T-cell (primary cell): Measurements from ENCODE around the gene GXYLT2. TPM values are rescaled to one million over a fixed set of nuclear protein-coding genes. Genes with fewer than 3 reads are reported as not detected.
"Not testable (repeated sequence)": the region's sequence is repeated elsewhere in the genome, so short reads cannot be mapped to it uniquely, and the experiment has no call there.

Experiments used
- ATAC-seq, 4 experiments: fragments of 200-7000 bp in 3 of 4; fragments of 150-1000 bp in 1 of 4; cut with Tn5 transposase; replicated peaks in 1 of 4; 1 replicate in 3 of 4; 2 replicates in 1 of 4; pipeline ENCODE4 v1.10.0; 2021; ENCODE audit warnings: moderate library complexity in 3 of 4, mild to moderate bottlenecking in 2 of 4, moderate number of reproducible peaks in 1 of 4
- CTCF ChIA-PET, 2 donors: fragments of 300-600 bp; sonication (Branson Sonifier 250); formaldehyde crosslinking; loops; one replicate each; lab custom pipeline; 2022; ENCODE audit warnings: antibody characterized with exemption in 2 of 2; lab: Charles Lee
- POLR2A ChIA-PET, 2 donors: fragments of 300-600 bp; sonication (Branson Sonifier 250); formaldehyde crosslinking; loops; one replicate each; lab custom pipeline; 2022; ENCODE audit warnings: antibody characterized with exemption in 2 of 2; lab: Charles Lee
- DNase-seq, 35 experiments: peaks; one replicate each; pipeline versions ENCODE4 v3.0.0 to v3.0.0-alpha.2; 2013 to 2023
- H3K27ac ChIP-seq: one replicate; pipeline ENCODE4 v1.5.1; 2013; ENCODE audit warnings: low read length
- H3K27me3 ChIP-seq, 2 experiments: replicated peaks in 1 of 2; 1 replicate in 1 of 2; 2 replicates in 1 of 2; pipeline versions ENCODE4 v1.6.1 to v1.7.0; 2013; ENCODE audit warnings: low read length in 1 of 2, mixed read lengths in 1 of 2; ENCODE audit not compliant: control insufficient read depth in 2 of 2, insufficient read depth in 2 of 2; ENCODE audit errors: extremely low read depth in 1 of 2
- H3K36me3 ChIP-seq, 2 donors: 1 replicate in 1 of 2; 2 replicates in 1 of 2; pipeline versions ENCODE4 v1.6.1 to v1.7.0; 2013; ENCODE audit warnings: low read length in 1 of 2; ENCODE audit not compliant: control insufficient read depth in 2 of 2, insufficient read depth in 1 of 2; ENCODE audit errors: extremely low read depth in 1 of 2
- H3K4me1 ChIP-seq, 2 experiments: 1 replicate in 1 of 2; 2 replicates in 1 of 2; pipeline versions ENCODE4 v1.6.1 to v1.7.0; 2013; ENCODE audit warnings: low read length in 2 of 2, mixed read lengths in 1 of 2; ENCODE audit not compliant: insufficient read depth in 2 of 2, control insufficient read depth in 1 of 2; ENCODE audit errors: extremely low read depth in 1 of 2
- H3K4me3 ChIP-seq, 2 donors: 1 replicate in 1 of 2; 2 replicates in 1 of 2; pipeline versions ENCODE4 v1.5.1 to v1.7.0; 2013; ENCODE audit warnings: mild to moderate bottlenecking in 2 of 2, low read length in 1 of 2, moderate library complexity in 1 of 2; ENCODE audit not compliant: control insufficient read depth in 1 of 2; ENCODE audit errors: extremely low read depth in 1 of 2
- H3K9me3 ChIP-seq: 2 replicates; pipeline ENCODE4 v1.7.0; 2013
- H3K27ac Mint-ChIP-seq, 2 donors: one replicate each; pipeline ENCODE4 v1.8.0; 2020 to 2021; ENCODE audit warnings: mild to moderate bottlenecking in 2 of 2, mixed read lengths in 2 of 2
- H3K27me3 Mint-ChIP-seq, 2 donors: one replicate each; pipeline ENCODE4 v1.8.0; 2021 to 2022; ENCODE audit warnings: mixed read lengths in 2 of 2
- H3K36me3 Mint-ChIP-seq: one replicate; pipeline ENCODE4 v1.8.0; 2021; ENCODE audit warnings: mixed read lengths
- H3K4me1 Mint-ChIP-seq, 3 donors: one replicate each; pipeline ENCODE4 v1.8.0; 2020 to 2022; ENCODE audit warnings: mixed read lengths in 3 of 3, mild to moderate bottlenecking in 1 of 3
- H3K4me3 Mint-ChIP-seq, 3 donors: one replicate each; pipeline ENCODE4 v1.8.0; 2020 to 2022; ENCODE audit warnings: mild to moderate bottlenecking in 3 of 3, mixed read lengths in 3 of 3, moderate library complexity in 3 of 3
- H3K9me3 Mint-ChIP-seq, 3 donors: one replicate each; pipeline ENCODE4 v1.8.0; 2020 to 2022; ENCODE audit warnings: mixed read lengths in 3 of 3
- WGBS: methylation state at CpG from one replicate; pipeline ENCODE4 v1.1.5; 2013; ENCODE audit warnings: missing lambda C conversion rate; ENCODE audit not compliant: insufficient coverage; 5-methylcytosine and 5-hydroxymethylcytosine counted together
- total RNA-seq, 35 experiments: library from RNA in 6 of 35; stranded (reverse) in 6 of 35; fragments of 120-200 nt in 1 of 35; gene quantifications; one replicate each; pipeline versions ENCODE4 v1.2.1 to v1.2.4 and lab custom pipeline; 2013 to 2026

GXYLT2 gene
- total RNA-seq, 5 donors from 2014 or later (not counting 1 experiment from before 2014, with no cell fraction given), result 0.09 to 0.19 TPM; not detected in 3

DNA sequence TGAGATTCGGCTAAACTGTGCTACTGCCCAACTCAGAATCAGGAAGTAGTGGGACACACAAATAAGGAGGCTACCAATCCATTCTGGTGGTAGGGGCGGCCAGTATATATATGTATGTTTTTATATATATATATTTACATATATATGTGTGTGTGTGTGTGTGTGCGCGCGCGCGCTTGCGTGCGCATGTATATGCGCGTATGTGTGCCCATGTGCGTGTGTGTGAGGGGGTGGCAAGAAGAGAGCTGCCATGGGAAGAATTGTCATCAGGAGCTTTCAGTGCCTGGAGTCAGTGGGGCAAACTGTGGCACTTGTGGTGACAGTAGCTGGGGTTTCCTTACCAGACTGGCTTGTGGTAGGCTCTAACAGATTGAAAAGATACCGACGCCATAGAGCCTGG lies 26.5 kb downstream of the GXYLT2 start:
- no peak for ATAC-seq
- no peak for DNase-seq
- H3K36me3 Mint-ChIP-seq, result no peaks in the 10 kb centered on the region
- Histone ChIP-seq H3K4me1 (no peaks in the 10 kb centered on the region), H3K9me3 (no peaks in the 10 kb centered on the region), H3K4me3 (no peak overlapping the region), H3K27ac (no peak overlapping the region), H3K36me3 (no peaks in the 10 kb centered on the region), H3K27me3 (peaks cover 0 to 13% of the 10 kb centered on the region in 2 experiments)
- ChIA-PET POLR2A (interaction anchor here in 1 of 2 donors (0.5 kb wide), 1 partner anchor 470 kb away, joined by 3 read pairs; no protein-coding TSS in a partner anchor), CTCF (no interaction called here)
- no peak overlapping the region for H3K27ac Mint-ChIP-seq
- 96% methylated on average over 10 of the region's 14 CpGs for WGBS
- no peaks in the 10 kb centered on the region for H3K4me1 Mint-ChIP-seq
- no peaks in the 10 kb centered on the region for H3K9me3 Mint-ChIP-seq
- H3K27me3 Mint-ChIP-seq, result peaks cover 0 to 7% of the 10 kb centered on the region in 2 donors
- no peak overlapping the region for H3K4me3 Mint-ChIP-seq

DNA sequence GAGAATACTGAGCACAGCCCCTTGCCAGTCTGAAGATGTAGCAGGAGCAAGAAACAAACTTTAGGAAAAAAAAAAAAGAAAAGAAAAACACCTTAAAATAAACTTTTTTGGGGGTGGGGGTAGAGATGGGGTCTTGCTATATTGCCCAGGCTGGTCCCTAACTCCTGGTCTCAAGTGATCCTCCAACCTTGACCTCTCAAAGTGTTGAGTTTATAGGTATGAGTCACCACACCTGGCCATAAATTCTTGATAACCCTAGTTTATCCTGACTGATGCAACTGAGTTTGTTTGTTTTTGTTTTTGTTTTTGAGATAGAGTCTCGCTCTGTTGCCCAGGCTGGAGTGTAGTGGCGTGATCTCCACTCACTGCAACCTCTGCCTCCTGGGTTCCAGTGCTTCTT lies 28.4 kb downstream of the GXYLT2 start:
- ATAC-seq, result no peak
- no peak for DNase-seq
- H3K27me3 ChIP-seq, result peaks cover 0 to 13% of the 10 kb centered on the region in 2 experiments
- Mint-ChIP-seq H3K9me3 (no peaks in the 10 kb centered on the region), H3K27me3 (peaks cover 0 to 7% of the 10 kb centered on the region in 2 donors), H3K4me3 (no peak overlapping the region), H3K4me1 (no peaks in the 10 kb centered on the region), H3K27ac (no peak overlapping the region), H3K36me3 (no peaks in the 10 kb centered on the region)
- ChIA-PET POLR2A (interaction anchor here in 1 of 2 donors (0.7 kb wide), 1 partner anchor 51 kb away, joined by 3 read pairs; no protein-coding TSS in a partner anchor), CTCF (interaction anchor here in 1 of 2 donors (0.5 kb wide), 1 partner anchor 20 kb away, joined by 3 read pairs; no protein-coding TSS in a partner anchor)
- no peaks in the 10 kb centered on the region for H3K36me3 ChIP-seq
- no peak overlapping the region for H3K27ac ChIP-seq
- H3K4me3 ChIP-seq, result no peak overlapping the region
- no peaks in the 10 kb centered on the region for H3K4me1 ChIP-seq
- no peaks in the 10 kb centered on the region for H3K9me3 ChIP-seq
- WGBS, result no CpG with 5 or more reads among the region's 2 CpGs

DNA sequence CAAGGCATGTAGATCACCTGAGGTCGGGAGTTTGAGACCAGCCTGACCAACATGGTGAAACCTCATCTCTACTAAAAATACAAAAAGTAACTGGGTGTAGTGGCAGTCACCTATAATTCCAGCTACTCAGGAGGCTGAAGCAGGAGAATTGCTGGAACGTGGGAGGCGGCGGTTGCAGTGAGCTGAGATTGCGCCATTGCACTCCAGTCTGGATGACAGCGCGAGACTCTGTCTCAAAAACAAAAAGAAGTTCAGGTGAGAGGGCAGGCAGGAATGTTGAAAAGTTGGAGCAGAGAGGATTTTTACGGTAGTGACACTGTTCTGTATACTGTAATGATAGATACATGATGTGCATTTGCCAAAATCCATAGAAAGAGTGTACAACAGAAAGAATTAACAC lies 31.7 kb downstream of the GXYLT2 start:
- DNase-seq (no peak), ATAC-seq (no peak)
- Histone ChIP-seq H3K36me3 (no peaks in the 10 kb centered on the region), H3K27ac (no peak overlapping the region), H3K4me3 (no peak overlapping the region), H3K9me3 (no peaks in the 10 kb centered on the region), H3K27me3 (peaks cover 0 to 11% of the 10 kb centered on the region in 2 experiments), H3K4me1 (no peaks in the 10 kb centered on the region)
- Mint-ChIP-seq H3K27me3 (peaks cover 5 to 7% of the 10 kb centered on the region in 2 donors), H3K4me1 (no peaks in the 10 kb centered on the region), H3K9me3 (no peaks in the 10 kb centered on the region), H3K27ac (no peak overlapping the region), H3K36me3 (no peaks in the 10 kb centered on the region), H3K4me3 (no peak overlapping the region)
- ChIA-PET POLR2A (no interaction called here), CTCF (no interaction called here)
- 97% methylated on average over 4 of the region's 8 CpGs for WGBS

DNA sequence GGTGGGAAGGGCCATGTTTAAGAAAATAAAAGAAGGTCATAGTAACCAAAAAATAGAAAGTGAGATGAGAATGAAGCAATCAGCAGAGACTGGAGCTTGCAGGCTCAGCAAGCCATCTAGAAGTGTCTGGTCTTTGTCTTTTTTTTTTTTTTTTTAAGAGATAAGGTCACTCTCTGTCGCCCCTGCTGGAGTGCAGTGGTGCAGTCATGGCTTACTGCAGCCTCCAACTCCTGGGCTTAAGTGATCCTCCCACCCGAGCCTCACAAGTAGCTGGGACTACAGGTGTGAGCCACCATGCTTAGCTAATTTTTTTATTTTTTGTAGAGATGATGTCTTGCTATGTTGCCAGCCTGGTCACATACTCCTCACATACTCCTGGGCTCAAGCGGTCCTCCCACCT lies 36.2 kb downstream of the GXYLT2 start:
- Histone ChIP-seq H3K4me3 (no peak overlapping the region), H3K36me3 (no peaks in the 10 kb centered on the region), H3K27ac (no peak overlapping the region), H3K4me1 (no peaks in the 10 kb centered on the region), H3K9me3 (no peaks in the 10 kb centered on the region), H3K27me3 (peaks cover 0 to 3% of the 10 kb centered on the region in 2 experiments)
- Mint-ChIP-seq H3K36me3 (no peaks in the 10 kb centered on the region), H3K4me3 (no peak overlapping the region), H3K4me1 (no peaks in the 10 kb centered on the region), H3K9me3 (peaks cover 0 to 2% (median under 1%) of the 10 kb centered on the region in 3 donors), H3K27me3 (peaks cover 0 to 5% of the 10 kb centered on the region in 2 donors), H3K27ac (no peak overlapping the region)
- CTCF ChIA-PET, result interaction anchor here in 1 of 2 donors (0.7 kb wide), 2 partner anchors 45 to 747 kb away, joined by 3 to 9 read pairs; no protein-coding TSS in a partner anchor
- no peak for DNase-seq
- no peak for ATAC-seq
- POLR2A ChIA-PET, result no interaction called here
- WGBS, result no CpG with 5 or more reads among the region's 3 CpGs

DNA sequence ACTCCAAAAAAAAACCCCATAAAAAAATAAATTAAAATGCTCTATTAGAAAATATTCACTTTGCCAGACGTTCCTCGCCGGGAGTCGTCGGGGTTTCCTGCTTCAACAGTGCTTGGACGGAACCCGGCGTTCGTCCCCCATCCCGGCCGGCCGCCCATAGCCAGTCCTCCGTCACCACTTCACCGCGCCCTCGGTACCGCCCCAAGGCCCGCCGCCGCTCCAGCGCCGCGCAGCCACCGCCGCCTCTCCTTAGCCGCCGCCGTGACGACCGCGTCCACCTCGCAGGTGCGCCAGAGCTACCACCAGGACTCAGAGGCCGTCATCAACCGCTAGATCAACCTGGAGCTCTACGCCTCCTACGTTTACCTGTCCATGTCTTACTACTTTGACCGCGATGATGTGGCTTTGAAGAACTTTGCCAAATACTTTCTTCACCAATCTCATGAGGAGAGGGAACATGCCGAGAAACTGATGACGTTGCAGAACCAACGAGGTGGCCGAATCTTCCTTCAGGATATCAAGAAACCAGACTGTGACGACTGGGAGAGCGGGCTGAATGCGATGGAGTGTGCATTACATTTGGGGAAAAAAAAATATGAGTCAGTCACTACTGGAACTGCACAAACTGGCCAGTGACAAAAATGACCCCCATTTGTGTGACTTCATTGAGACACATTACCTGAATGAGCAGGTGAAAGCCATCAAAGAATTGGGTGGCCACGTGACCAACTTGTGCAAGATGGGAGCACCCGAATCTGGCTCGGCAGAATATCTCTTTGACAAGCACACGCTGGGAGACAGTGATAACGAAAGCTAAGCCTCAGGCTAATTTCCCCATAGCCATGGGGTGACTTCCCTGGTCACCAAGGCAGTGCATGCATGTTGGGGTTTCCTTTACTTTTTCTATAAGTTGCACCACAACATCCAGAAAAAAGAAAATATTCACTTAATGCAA lies 41.2 kb downstream of the GXYLT2 start:
- H3K9me3 ChIP-seq, H3K27ac ChIP-seq, H3K4me1 ChIP-seq, H3K36me3 ChIP-seq, H3K4me3 ChIP-seq, H3K27me3 ChIP-seq, H3K9me3 Mint-ChIP-seq, ATAC-seq, H3K4me1 Mint-ChIP-seq, H3K27ac Mint-ChIP-seq, H3K36me3 Mint-ChIP-seq, H3K27me3 Mint-ChIP-seq, DNase-seq, H3K4me3 Mint-ChIP-seq: not testable (repeated sequence)
- POLR2A ChIA-PET, result interaction anchor here in 1 of 2 donors (0.9 kb wide), 1 partner anchor 11 kb away, joined by 5 read pairs; no protein-coding TSS in a partner anchor
- 94% methylated on average over 38 of the region's 51 CpGs for WGBS
- CTCF ChIA-PET, result interaction anchor here in 1 of 2 donors (0.7 kb wide), 1 partner anchor 129 kb away, joined by 3 read pairs; no protein-coding TSS in a partner anchor

DNA sequence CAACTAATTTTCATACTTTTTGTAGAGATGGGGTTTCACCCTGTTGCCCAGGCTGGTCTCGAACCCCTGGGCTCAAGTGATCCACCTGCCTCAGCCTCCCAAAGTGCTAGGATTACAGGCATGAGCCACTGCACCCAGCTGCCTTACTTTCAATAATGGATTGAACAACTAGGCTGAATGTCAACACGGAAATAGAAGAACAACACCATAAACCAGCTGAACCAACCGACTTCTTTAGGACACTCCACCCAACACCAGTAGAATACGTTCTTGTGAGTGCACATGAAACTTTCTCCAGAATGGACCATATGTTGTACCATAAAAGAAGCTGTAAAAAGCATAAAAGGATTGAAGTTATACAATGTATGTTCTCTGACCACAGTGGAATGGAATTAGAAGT lies 42.9 kb downstream of the GXYLT2 start:
- Histone ChIP-seq H3K9me3 (no peaks in the 10 kb centered on the region), H3K4me1 (no peaks in the 10 kb centered on the region), H3K36me3 (no peaks in the 10 kb centered on the region), H3K4me3 (no peak overlapping the region), H3K27me3 (peaks cover 0 to 2% of the 10 kb centered on the region in 2 experiments), H3K27ac (no peak overlapping the region)
- no peak overlapping the region for H3K4me3 Mint-ChIP-seq
- DNase-seq (no peak), ATAC-seq (no peak)
- no peaks in the 10 kb centered on the region for H3K4me1 Mint-ChIP-seq
- POLR2A ChIA-PET, result interaction anchor here (0.6 kb wide), 2 partner anchors 160 to 779 kb away, joined by 3 read pairs; no protein-coding TSS in a partner anchor
- no peaks in the 10 kb centered on the region for H3K36me3 Mint-ChIP-seq
- no peak overlapping the region for H3K27ac Mint-ChIP-seq
- WGBS, result 89% methylated on average over 1 of the region's 4 CpGs
- CTCF ChIA-PET, result no interaction called here
- peaks cover 0 to 4% (median 2%) of the 10 kb centered on the region in 3 donors for H3K9me3 Mint-ChIP-seq
- H3K27me3 Mint-ChIP-seq, result peaks cover 0 to 9% of the 10 kb centered on the region in 2 donors
